H1 (cell line): ENCODE measurements around the gene AGRN. TPM values are rescaled to one million over a fixed set of nuclear protein-coding genes. Genes with fewer than 3 reads are reported as not detected.

Source experiments
- CTCF ChIA-PET: fragments of 300-600 bp; sonication (Branson Sonifier 250); formaldehyde crosslinking; loops from one replicate; lab custom pipeline; 2021; ENCODE audit not compliant: partially characterized antibody; lab: Charles Lee
- POLR2A ChIA-PET: fragments of 300-600 bp; sonication (Branson Sonifier 250); formaldehyde crosslinking; loops from one replicate; lab custom pipeline; 2021; ENCODE audit warnings: inconsistent platforms; ENCODE audit not compliant: partially characterized antibody; lab: Charles Lee
- DNase-seq, 2 experiments: peaks; one replicate each; pipeline versions ENCODE4 v3.0.0 to v3.0.0-alpha.2; 2010 to 2022; ENCODE audit warnings: low spot score in 2 of 2, low read depth in 1 of 2, mixed read lengths in 1 of 2
- FAIRE-seq: peaks from 2 replicates; lab custom pipeline; 2011; peaks lifted over from hg19 to GRCh38; lab: Jason Lieb, UNC
- H2AFZ ChIP-seq: 2 replicates; pipeline ENCODE4 v1.8.1; 2012; ENCODE audit warnings: low read length, inconsistent platforms
- H2AK5ac ChIP-seq: 2 replicates; pipeline ENCODE4 v1.6.1; 2013; ENCODE audit warnings: low read depth, low read length
- H2BK120ac ChIP-seq: replicated peaks from 2 replicates; pipeline ENCODE3; 2013; ENCODE audit warnings: low read depth, low read length, inconsistent platforms
- H2BK12ac ChIP-seq: 2 replicates; pipeline ENCODE4 v1.6.1; 2013; ENCODE audit warnings: low read depth, low read length
- H2BK15ac ChIP-seq: 2 replicates; pipeline ENCODE4 v1.6.1; 2013; ENCODE audit warnings: low read length
- H2BK20ac ChIP-seq: 2 replicates; pipeline ENCODE4 v1.6.1; 2013; ENCODE audit warnings: low read length
- H2BK5ac ChIP-seq: 2 replicates; pipeline ENCODE4 v1.6.1; 2013; ENCODE audit warnings: low read depth, low read length
- H3K14ac ChIP-seq: 2 replicates; pipeline ENCODE4 v1.6.1; 2013; ENCODE audit warnings: inconsistent platforms; ENCODE audit not compliant: insufficient read length
- H3K18ac ChIP-seq: 2 replicates; pipeline ENCODE4 v1.6.1; 2013; ENCODE audit warnings: low read length; ENCODE audit errors: extremely low read depth
- H3K23ac ChIP-seq: 2 replicates; pipeline ENCODE4 v1.6.1; 2013; ENCODE audit warnings: inconsistent platforms; ENCODE audit not compliant: insufficient read length
- H3K23me2 ChIP-seq: 2 replicates; pipeline ENCODE4 v1.6.1; 2013; ENCODE audit warnings: low read depth, low read length
- H3K27ac ChIP-seq: 2 replicates; pipeline ENCODE4 v1.6.1; 2011; ENCODE audit warnings: low read depth, low read length, inconsistent platforms
- H3K27me3 ChIP-seq, 4 experiments: replicated peaks in 1 of 4; 1 replicate in 1 of 4; 2 replicates in 3 of 4; pipeline versions ENCODE4 v1.6.1 to v1.8.1; 2011 to 2013; ENCODE audit warnings: low read length in 3 of 4, mild to moderate bottlenecking in 3 of 4, inconsistent platforms in 2 of 4, mixed read lengths in 2 of 4, moderate library complexity in 1 of 4; ENCODE audit not compliant: control insufficient read depth in 3 of 4, insufficient read depth in 3 of 4; ENCODE audit errors: extremely low read depth in 1 of 4
- H3K36me3 ChIP-seq, 4 experiments: 2 replicates each; pipeline versions ENCODE4 v1.6.1 to v1.8.1; 2011 to 2013; ENCODE audit warnings: mild to moderate bottlenecking in 4 of 4, low read length in 3 of 4, moderate library complexity in 2 of 4, control low read depth in 1 of 4, inconsistent platforms in 1 of 4; ENCODE audit not compliant: insufficient read depth in 4 of 4, control insufficient read depth in 2 of 4
- H3K4ac ChIP-seq: replicated peaks from 2 replicates; pipeline ENCODE3; 2013; ENCODE audit warnings: low read length, low read depth, mixed read lengths, inconsistent platforms; ENCODE audit not compliant: insufficient read length
- H3K4me1 ChIP-seq, 4 experiments: replicated peaks in 1 of 4; 1 replicate in 1 of 4; 2 replicates in 3 of 4; pipeline versions ENCODE4 v1.6.1 to v1.8.1; 2011 to 2013; ENCODE audit warnings: low read length in 3 of 4, inconsistent platforms in 2 of 4, mixed read lengths in 1 of 4; ENCODE audit not compliant: insufficient read depth in 4 of 4, control insufficient read depth in 3 of 4
- H3K4me2 ChIP-seq, 2 experiments: 2 replicates each; pipeline versions ENCODE4 v1.6.1 to v1.8.1; 2011 to 2013; ENCODE audit warnings: low read depth in 2 of 2, low read length in 2 of 2, control low read depth in 1 of 2, inconsistent platforms in 1 of 2, mild to moderate bottlenecking in 1 of 2; ENCODE audit not compliant: insufficient read depth in 1 of 2
- H3K4me3 ChIP-seq, 4 experiments: fragments of 200-600, 300-600 bp in 1 of 4; sonication (generic), shearing (Covaris generic), sonication (Bioruptor Twin) in 1 of 4; 2 replicates each; pipeline versions ENCODE4 v1.5.1 to v1.8.1; 2011 to 2016; ENCODE audit warnings: low read length in 4 of 4, low read depth in 3 of 4, control low read depth in 2 of 4, inconsistent platforms in 2 of 4, mild to moderate bottlenecking in 2 of 4, mixed read lengths in 1 of 4, moderate library complexity in 1 of 4; ENCODE audit not compliant: insufficient read depth in 2 of 4; ENCODE audit errors: extremely low read depth in 1 of 4
- H3K56ac ChIP-seq: replicated peaks from 2 replicates; pipeline ENCODE3; 2013; ENCODE audit warnings: low read depth, mild to moderate bottlenecking, mixed read lengths, low read length, inconsistent platforms; ENCODE audit not compliant: insufficient read length
- H3K79me1 ChIP-seq: 2 replicates; pipeline ENCODE4 v1.6.1; 2013; ENCODE audit warnings: low read depth, low read length, control low read depth
- H3K79me2 ChIP-seq, 2 experiments: 2 replicates each; pipeline versions ENCODE4 v1.6.1 to v1.8.1; 2012 to 2013; ENCODE audit warnings: low read length in 2 of 2, mild to moderate bottlenecking in 2 of 2, inconsistent platforms in 1 of 2; ENCODE audit not compliant: insufficient read depth in 2 of 2, control insufficient read depth in 1 of 2
- H3K9ac ChIP-seq, 4 experiments: replicated peaks in 1 of 4; 1 replicate in 1 of 4; 2 replicates in 3 of 4; pipeline versions ENCODE4 v1.6.1 to v1.8.1; 2011 to 2013; ENCODE audit warnings: low read depth in 3 of 4, low read length in 3 of 4, control low read depth in 2 of 4, mild to moderate bottlenecking in 2 of 4, moderate library complexity in 2 of 4, inconsistent platforms in 1 of 4; ENCODE audit errors: extremely low read depth in 1 of 4
- H3K9me3 ChIP-seq, 2 experiments: 2 replicates each; pipeline versions ENCODE4 v1.6.1 to v1.8.1; 2012 to 2013; ENCODE audit warnings: mild to moderate bottlenecking in 2 of 2, moderate library complexity in 2 of 2, control low read depth in 1 of 2, inconsistent platforms in 1 of 2, low read depth in 1 of 2, low read length in 1 of 2, mixed read lengths in 1 of 2; ENCODE audit not compliant: insufficient read depth in 2 of 2
- H4K20me1 ChIP-seq, 2 experiments: replicated peaks in 1 of 2; 2 replicates each; pipeline versions ENCODE3 to v1.8.1; 2011 to 2013; ENCODE audit warnings: inconsistent platforms in 2 of 2, low read length in 2 of 2, mild to moderate bottlenecking in 1 of 2; ENCODE audit not compliant: insufficient read depth in 2 of 2, control insufficient read depth in 1 of 2
- H4K5ac ChIP-seq: 2 replicates; pipeline ENCODE4 v1.6.1; 2013; ENCODE audit warnings: low read length, low read depth, mixed read lengths, inconsistent platforms; ENCODE audit not compliant: insufficient read length
- H4K8ac ChIP-seq: 2 replicates; pipeline ENCODE4 v1.8.0; 2013; ENCODE audit warnings: mild to moderate bottlenecking, moderate library complexity, low read length, inconsistent platforms; ENCODE audit not compliant: insufficient read depth; ENCODE audit errors: extremely low read depth
- H4K91ac ChIP-seq: replicated peaks from 2 replicates; pipeline ENCODE3; 2013; ENCODE audit warnings: low read length, mixed read lengths, inconsistent platforms; ENCODE audit not compliant: insufficient read length
- ATF2 ChIP-seq: IDR thresholded peaks from 2 replicates; pipeline ENCODE4 v1.6.1; 2012; ENCODE audit warnings: low read length, inconsistent platforms
- PHF8 ChIP-seq: fragments of 200-600 bp; sonication (generic); conservative IDR thresholded peaks from 2 replicates; pipeline ENCODE4 v1.7.1; 2012; ENCODE audit warnings: low read depth, mild to moderate bottlenecking, inconsistent platforms, low read length, moderate library complexity
- POU5F1 ChIP-seq: IDR thresholded peaks from 2 replicates; pipeline ENCODE4 v1.6.1; 2011; ENCODE audit warnings: low read depth, mild to moderate bottlenecking, low read length, moderate library complexity
- RAD21 ChIP-seq, 2 experiments: IDR thresholded peaks in 1 of 2; conservative IDR thresholded peaks in 1 of 2; 2 replicates each; pipeline ENCODE4 v1.6.1; 2011; ENCODE audit warnings: low read depth in 2 of 2, low read length in 2 of 2, improper control_type of control experiment in 1 of 2, inconsistent platforms in 1 of 2, mild to moderate bottlenecking in 1 of 2, moderate library complexity in 1 of 2
- RNF2 ChIP-seq: fragments of 200-900, 300-1000 bp; sonication (generic); IDR thresholded peaks from 2 replicates; pipeline ENCODE4 v1.7.1; 2016; ENCODE audit warnings: borderline replicate concordance, low read depth, mild to moderate bottlenecking, antibody characterized with exemption, low read length; ENCODE audit not compliant: poor library complexity, severe bottlenecking; ENCODE audit errors: missing control alignments
- SIRT6 ChIP-seq: IDR thresholded peaks from one replicate; pipeline ENCODE4 v1.7.1; 2012; ENCODE audit warnings: low read length, inconsistent platforms
- SP1 ChIP-seq: IDR thresholded peaks from 2 replicates; pipeline ENCODE4 v1.6.1; 2011; ENCODE audit warnings: low read depth, low read length
- SP4 ChIP-seq: IDR thresholded peaks from 2 replicates; pipeline ENCODE4 v1.6.1; 2012; ENCODE audit warnings: low read length, inconsistent platforms
- SRF ChIP-seq: IDR thresholded peaks from 2 replicates; pipeline ENCODE4 v1.6.1; 2011; ENCODE audit warnings: mild to moderate bottlenecking, low read depth, low read length, moderate library complexity
- TBP ChIP-seq: IDR thresholded peaks from 2 replicates; pipeline ENCODE4 v1.6.1; 2011; ENCODE audit warnings: low read depth, low read length, improper control_type of control experiment
- WGBS, 2 experiments: shearing (Covaris generic) in 1 of 2; methylation state at CpG; one replicate each; pipeline versions ENCODE4 v1.1.6 to v1.1.7; 2013 to 2015; ENCODE audit warnings: low lambda C conversion rate in 2 of 2, mixed read lengths in 2 of 2, inconsistent platforms in 1 of 2, low coverage in 1 of 2, missing lambda C conversion rate in 1 of 2; ENCODE audit not compliant: insufficient replicate concordance in 2 of 2, insufficient coverage in 1 of 2, insufficient read length in 1 of 2; ENCODE audit errors: extremely low coverage in 1 of 2, missing lambda C conversion rate in 1 of 2; 5-methylcytosine and 5-hydroxymethylcytosine counted together
- polyA plus RNA-seq, 7 experiments: library from polyadenylated mRNA; depleted of rRNA in 3 of 7; stranded (reverse) in 5 of 7; unstranded in 2 of 7; fragments of >200 nt in 5 of 7; fragments of 200-250 nt in 2 of 7; gene quantifications; 1 replicate in 5 of 7; 2 replicates in 1 of 7; 4 replicates in 1 of 7; pipeline versions ENCODE4 v1.2.1 to v1.2.3, GENCODE V29; 2011 to 2013; ENCODE audit warnings: missing spikeins in 2 of 7, mixed read lengths in 2 of 7
- total RNA-seq: library from RNA; stranded (reverse); fragmentation: NEBNext Ultra II Directional; extraction: Animal tissue kit (Norgen Biotek cat#: 25700); gene quantifications from 2 replicates; pipeline ENCODE4 v1.2.1, GENCODE V29; 2021

Gene AGRN
- total and polyA plus RNA-seq, 2 of the 8 experiments (the other 6 are each of a cell fraction or from before 2014, with no cell fraction given) = 52.3 to 155 TPM

DNA sequence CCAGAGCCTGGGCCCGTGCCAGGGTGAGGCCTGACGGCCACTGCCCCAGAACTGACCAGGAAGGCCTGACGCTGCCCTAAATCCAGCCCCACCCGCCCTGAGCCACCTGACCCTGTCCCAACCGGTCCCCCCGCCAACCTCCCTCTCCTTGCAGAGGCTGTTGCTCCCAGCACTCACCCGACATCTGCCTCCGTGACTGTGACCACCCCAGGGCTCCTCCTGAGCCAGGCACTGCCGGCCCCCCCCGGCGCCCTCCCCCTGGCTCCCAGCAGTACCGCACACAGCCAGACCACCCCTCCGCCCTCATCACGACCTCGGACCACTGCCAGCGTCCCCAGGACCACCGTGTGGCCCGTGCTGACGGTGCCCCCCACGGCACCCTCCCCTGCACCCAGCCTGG, 26.3 kb downstream of the AGRN start:
- no peak overlapping the region for H3K56ac ChIP-seq
- WGBS, 2 experiments = 95% methylated on average over 15 of the region's 20 CpGs; no CpG with 5 or more reads in 1 of the 2 experiments
- no peak overlapping the region for H4K91ac ChIP-seq
- no peak overlapping the region for H2BK5ac ChIP-seq
- H2BK120ac ChIP-seq = no peak overlapping the region
- ChIA-PET CTCF (no interaction called here), POLR2A (interaction anchor here (1.0 to 3.8 kb wide), 3 partner anchors 10 to 15 kb away, joined by 3 to 19 read pairs (median 4); no protein-coding TSS in a partner anchor)
- no peak for FAIRE-seq
- H2AK5ac ChIP-seq = no peak overlapping the region
- H3K23me2 ChIP-seq = no peaks in the 10 kb centered on the region
- no peak overlapping the region for H2BK12ac ChIP-seq
- H4K5ac ChIP-seq = no peak overlapping the region
- H3K23ac ChIP-seq = no peak overlapping the region
- H3K4me1 ChIP-seq = 0 out of 7 replicates have a peak, but pooled peaks cover 0 to 2% (median 0%) of the 10 kb centered on the region in 4 experiments
- H3K4ac ChIP-seq = no peak overlapping the region
- DNase-seq = no peak
- H3K9ac ChIP-seq = no peak overlapping the region
- no peak overlapping the region for H3K18ac ChIP-seq
- H4K20me1 ChIP-seq = peaks cover 13 to 25% of the 10 kb centered on the region in 2 experiments
- no peak overlapping the region for H3K27ac ChIP-seq
- no peaks in the 10 kb centered on the region for H3K9me3 ChIP-seq
- H3K36me3 ChIP-seq = peaks cover 6 to 76% (median 27%) of the 10 kb centered on the region in 4 experiments
- no peaks in the 10 kb centered on the region for H3K27me3 ChIP-seq
- TF ChIP-seq PHF8 (no peak), SIRT6 (no peak), POU5F1 (no peak), SP1 (no peak), TBP (no peak), ATF2 (no peak), RNF2 (no peak), SP4 (no peak), SRF (no peak), RAD21 (IDR thresholded peaks at IDR 0.05 in 1 of 2, conservative IDR thresholded peaks at IDR 0.05 in 1 of 2; ENCODE audit: low read depth in 2 of 2, low read length in 2 of 2) (no peak)
- TF ChIP-seq, all 59 proteins: peak for 0
- H3K4me2 ChIP-seq = no peak overlapping the region
- no peak overlapping the region for H2BK20ac ChIP-seq
- H2AFZ ChIP-seq = no peak overlapping the region
- peaks cover 4% of the 10 kb centered on the region; the same call in 1 of the 2 replicates for H3K79me1 ChIP-seq
- no peak overlapping the region for H3K14ac ChIP-seq
- no peak overlapping the region for H2BK15ac ChIP-seq
- no peaks in the 10 kb centered on the region for H3K79me2 ChIP-seq
- no peak overlapping the region for H4K8ac ChIP-seq
- no peak overlapping the region for H3K4me3 ChIP-seq
